ENCODE results near the gene ZNF133. TPM values are rescaled to one million over a fixed set of nuclear protein-coding genes. Genes with fewer than 3 reads are reported as not detected.

ZNF133 gene
- total RNA-seq = 14.9 and 21.6 TPM in 2 replicates

GRCh38 chr20:18287915-18288748 lies at the start of gene ZNF133:
Gene ZNF133, plus strand, starts transcription at chr20:18288527. Its CDS starts 17,160 bp downstream, at chr20:18305687.

Small RNA genes within 50 kb of the gene (small RNA-seq; reads per million reads assigned to genes)
- gene RN7SL14P (0.20 reads per million), gene RNU2-56P (0.60 reads per million, percentile 36 among the genes with 10 or more reads in this experiment)

Other genes starting within 250 kb of the ZNF133 start
- 13.8 and 17.7 TPM in 2 replicates for gene OVOL2, start 230.6 kb upstream of the ZNF133 start, total RNA-seq
- 37.2 and 37.3 TPM in 2 replicates for gene KAT14, start 150.7 kb upstream of the ZNF133 start, total RNA-seq
- 11.0 and 13.4 TPM in 2 replicates for gene PET117, start 150.7 kb upstream of the ZNF133 start, total RNA-seq
- gene DZANK1, start 178.5 kb downstream of the ZNF133 start, total RNA-seq = 1.6 and 1.8 TPM in 2 replicates
- 11.8 and 13.3 TPM in 2 replicates for gene POLR3F, start 178.9 kb downstream of the ZNF133 start, total RNA-seq
- gene RBBP9, start 208.7 kb downstream of the ZNF133 start, total RNA-seq = 11.8 and 28.0 TPM in 2 replicates
- gene SEC23B, start 219.4 kb downstream of the ZNF133 start, total RNA-seq = 34.5 and 67.1 TPM in 2 replicates